Amniotic epithelial cell (primary cell): Measurements from ENCODE around the gene GRK2.
A peak's percentile ranks its signal among the peaks of the same experiment; 100 is the strongest.
"Not testable (repeated sequence)": the region's sequence is repeated elsewhere in the genome, so short reads cannot be mapped to it uniquely, and the experiment has no call there.

Source experiments
- DNase-seq: peaks from one replicate; pipeline ENCODE4 v3.0.0-alpha.2; 2010; ENCODE audit warnings: low read depth

Gene GRK2

GRCh38 chr11:67266449-67267187 lies at the start of gene GRK2:
TSS of gene GRK2 (plus strand) at chr11:67266473. CDS start at chr11:67266700, 227 bp downstream.
- no peak for DNase-seq

GRCh38 chr11:67227726-67228125 lies 38.5 kb upstream of the GRK2 start:
- no peak for DNase-seq

GRCh38 chr11:67230406-67230805 lies 35.9 kb upstream of the GRK2 start:
- peak; percentile 24 for DNase-seq

GRCh38 chr11:67230886-67231285 lies 35.4 kb upstream of the GRK2 start:
- DNase-seq = no peak

GRCh38 chr11:67233584-67234190 lies 32.6 kb upstream of the GRK2 start:
- DNase-seq = no peak

GRCh38 chr11:67234571-67234970 lies 31.7 kb upstream of the GRK2 start:
- DNase-seq = not testable (repeated sequence)

GRCh38 chr11:67237574-67237973 lies 28.7 kb upstream of the GRK2 start:
- no peak for DNase-seq

GRCh38 chr11:67238894-67239782 lies 27.1 kb upstream of the GRK2 start:
- peak; percentile 59 for DNase-seq

GRCh38 chr11:67239783-67240575 lies 26.3 kb upstream of the GRK2 start:
- DNase-seq = peak; percentile 99

GRCh38 chr11:67240576-67241389 lies 25.5 kb upstream of the GRK2 start:
- DNase-seq = peak; percentile 83

- DNase-seq = no peak
Observed at GRCh38 chr11:67242548-67242947, 23.7 kb upstream of the GRK2 start.

GRCh38 chr11:67243051-67243450 lies 23.2 kb upstream of the GRK2 start:
- DNase-seq = no peak

- no peak for DNase-seq
Observed at GRCh38 chr11:67245046-67245445, 21.2 kb upstream of the GRK2 start.

- DNase-seq = no peak
Observed at GRCh38 chr11:67247946-67248550, 18.2 kb upstream of the GRK2 start.

- DNase-seq = no peak
Observed at GRCh38 chr11:67248653-67249052, 17.6 kb upstream of the GRK2 start.

GRCh38 chr11:67250059-67251043 lies 15.9 kb upstream of the GRK2 start:
- DNase-seq = no peak

GRCh38 chr11:67251841-67252240 lies 14.4 kb upstream of the GRK2 start:
- DNase-seq = no peak

GRCh38 chr11:67252831-67253239 lies 13.4 kb upstream of the GRK2 start:
- peak; percentile 57 for DNase-seq

GRCh38 chr11:67253872-67254624 lies 12.2 kb upstream of the GRK2 start:
- DNase-seq = no peak
